ENCODE data around the gene TLR5. TPM values are rescaled to one million over a fixed set of nuclear protein-coding genes. Genes with fewer than 3 reads are reported as not detected.

The TLR5 gene
- total and polyA plus RNA-seq, 8 donors, result 9.8 to 27.6 (median 10.6) TPM

GRCh38 chr1:223068900-223069665 lies 74.0 kb downstream of the TLR5 start:
- ATAC-seq (no peak), DNase-seq (no peak)
- Histone ChIP-seq H3K9me3 (no peaks in the 10 kb centered on the region), H3K4me3 (no peak overlapping the region), H3K4me1 (peaks cover 0 to under 1% of the 10 kb centered on the region in 2 donors), H3K27ac (no peak overlapping the region), H3K27me3 (no peaks in the 10 kb centered on the region), H3K36me3 (no peaks in the 10 kb centered on the region)
- no peak for TF ChIP-seq CTCF (IDR thresholded peaks at IDR 0.05)
- intact Hi-C loops (cut with DNase I), result no loop called here

- Histone ChIP-seq H3K36me3 (no peaks in the 10 kb centered on the region), H3K27ac (no peak overlapping the region), H3K4me1 (no peaks in the 10 kb centered on the region), H3K27me3 (no peaks in the 10 kb centered on the region), H3K9me3 (no peaks in the 10 kb centered on the region), H3K4me3 (no peak overlapping the region)
- intact Hi-C loops (cut with DNase I), result no loop called here
- ATAC-seq (no peak), DNase-seq (no peak)
- TF ChIP-seq CTCF (IDR thresholded peaks at IDR 0.05), result no peak
These were observed 75.1 kb downstream of the TLR5 start for GRCh38 chr1:223067914-223068313.

- DNase-seq, result no peak
- no peaks in the 10 kb centered on the region for H3K9me3 ChIP-seq
- no peak for ATAC-seq
- TF ChIP-seq CTCF (IDR thresholded peaks at IDR 0.05), result no peak
- no peaks in the 10 kb centered on the region for H3K27me3 ChIP-seq
- intact Hi-C loops (cut with DNase I), result no loop called here
- H3K4me1 ChIP-seq, result no peaks in the 10 kb centered on the region
- no peak overlapping the region for H3K27ac ChIP-seq
- H3K4me3 ChIP-seq, result no peak overlapping the region
- H3K36me3 ChIP-seq, result no peaks in the 10 kb centered on the region
These were observed 76.6 kb downstream of the TLR5 start for GRCh38 chr1:223066415-223066814.

GRCh38 chr1:223062177-223062576 lies 80.9 kb downstream of the TLR5 start:
- H3K27me3 ChIP-seq, result no peaks in the 10 kb centered on the region
- no peaks in the 10 kb centered on the region for H3K9me3 ChIP-seq
- no peaks in the 10 kb centered on the region for H3K36me3 ChIP-seq
- no peak for TF ChIP-seq CTCF (IDR thresholded peaks at IDR 0.05)
- no peak overlapping the region for H3K4me3 ChIP-seq
- H3K4me1 ChIP-seq, result no peaks in the 10 kb centered on the region
- DNase-seq (no peak), ATAC-seq (no peak)
- intact Hi-C loops (cut with DNase I), result no loop called here
- no peak overlapping the region for H3K27ac ChIP-seq

GRCh38 chr1:223059526-223059925 lies 83.5 kb downstream of the TLR5 start:
- TF ChIP-seq CTCF (IDR thresholded peaks at IDR 0.05), result no peak
- Histone ChIP-seq H3K9me3 (no peaks in the 10 kb centered on the region), H3K4me1 (no peaks in the 10 kb centered on the region), H3K4me3 (no peak overlapping the region), H3K27me3 (no peaks in the 10 kb centered on the region), H3K36me3 (no peaks in the 10 kb centered on the region), H3K27ac (no peak overlapping the region)
- intact Hi-C loops (cut with DNase I), result no loop called here
- ATAC-seq (no peak), DNase-seq (no peak)

Other genes with a start within 250 kb of the TLR5 start
- gene SUSD4, start 220.9 kb upstream of the TLR5 start, total RNA-seq, result 1 to 10 TPM; 2.0 to 3.9 TPM
- gene SUSD4, start 220.9 kb upstream of the TLR5 start, polyA plus RNA-seq (ENCODE audit: insufficient read length in 6 of 6), result 10 to 100 TPM; 22.8 to 29.2 (median 25.6) TPM